Right ventricle myocardium superior (tissue), 1 donor: ENCODE data around the gene UROS. TPM values are rescaled to one million over a fixed set of nuclear protein-coding genes. Genes with fewer than 3 reads are reported as not detected.

Experiments
- ATAC-seq: fragments of 200-7000 bp; cut with Tn5 transposase; one replicate; pipeline ENCODE4 v1.9.1; 2020; ENCODE audit warnings: mild to moderate bottlenecking; ENCODE audit not compliant: poor library complexity
- DNase-seq: peaks from one replicate; pipeline ENCODE4 v3.0.0-alpha.2; 2020
- intact Hi-C: fragments of 100-400 bp; cut with DNase I; formaldehyde crosslinking; loops from one replicate; pipeline ENCODE4 v1.11.2; 2022
- total RNA-seq: library from RNA; stranded (reverse); fragmentation: NEBNext Ultra II Directional; extraction: Animal tissue kit (Norgen Biotek cat#: 25700); gene quantifications from one replicate; pipeline ENCODE4 v1.2.1, GENCODE V29; 2021
- donor health status: DM: no; HTN: yes; CAD: no; lungs with severe emphysema.

UROS gene
- total RNA-seq, 1 donor from 2014 or later = 73.9 TPM

- no peak for DNase-seq
- intact Hi-C loops = no loop called here
- ATAC-seq = no peak
Observed at GRCh38 chr10:125840406-125840805, 17.3 kb upstream of the UROS start.

GRCh38 chr10:125838802-125839575 lies 15.9 kb upstream of the UROS start:
- DNase-seq (no peak), ATAC-seq (no peak)
- intact Hi-C loops = no loop called here

GRCh38 chr10:125836746-125837145 lies 13.7 kb upstream of the UROS start:
- DNase-seq (no peak), ATAC-seq (no peak)
- intact Hi-C loops = no loop called here

GRCh38 chr10:125828311-125828710 lies 5.3 kb upstream of the UROS start:
- intact Hi-C loops = loop anchor here (10.0 kb wide), 1 partner anchor 94 kb away; no protein-coding TSS in a partner anchor
- DNase-seq (no peak), ATAC-seq (no peak)

- intact Hi-C loops = loop anchor here (10.0 kb wide), 1 partner anchor 92 kb away; no protein-coding TSS in a partner anchor
- ATAC-seq (no peak), DNase-seq (no peak)
Observed at GRCh38 chr10:125827133-125827532, 4.1 kb upstream of the UROS start.

GRCh38 chr10:125824736-125825135 lies 1.7 kb upstream of the UROS start:
- intact Hi-C loops = loop anchor here (10.0 kb wide), 1 partner anchor 90 kb away; no protein-coding TSS in a partner anchor
- DNase-seq (no peak), ATAC-seq (no peak)

- DNase-seq = no peak
- intact Hi-C loops = loop anchor here (10.0 kb wide), 1 partner anchor 89 kb away; no protein-coding TSS in a partner anchor
- ATAC-seq = no peak
Observed at GRCh38 chr10:125823663-125824251, 699 bp upstream of the UROS start.

GRCh38 chr10:125820701-125821100 lies 2.4 kb downstream of the UROS start:
- intact Hi-C loops = loop anchor here (10.0 kb wide), 1 partner anchor 86 kb away; no protein-coding TSS in a partner anchor
- ATAC-seq = no peak

GRCh38 chr10:125817337-125817946 lies 5.6 kb downstream of the UROS start:
- intact Hi-C loops = no loop called here
- DNase-seq (no peak), ATAC-seq (no peak)

More at GRCh38 chr10:125820701-125821100, 2.4 kb downstream of the UROS start:
- no peak for DNase-seq

GRCh38 chr10:125816548-125816947 lies 6.5 kb downstream of the UROS start:
- no peak for ATAC-seq
- intact Hi-C loops = no loop called here

GRCh38 chr10:125815764-125816163 lies 7.3 kb downstream of the UROS start:
- intact Hi-C loops = no loop called here
- ATAC-seq (no peak), DNase-seq (no peak)

More at GRCh38 chr10:125816548-125816947, 6.5 kb downstream of the UROS start:
- no peak for DNase-seq

- no peak for DNase-seq
- intact Hi-C loops = no loop called here
- ATAC-seq = no peak
Observed at GRCh38 chr10:125812128-125812750, 10.8 kb downstream of the UROS start.

GRCh38 chr10:125811251-125811650 lies 11.8 kb downstream of the UROS start:
- intact Hi-C loops = no loop called here
- ATAC-seq (no peak), DNase-seq (no peak)

GRCh38 chr10:125808047-125808446 lies 15.0 kb downstream of the UROS start:
- DNase-seq = no peak

GRCh38 chr10:125802739-125803138 lies 20.3 kb downstream of the UROS start:
- intact Hi-C loops = no loop called here

More at GRCh38 chr10:125808047-125808446, 15.0 kb downstream of the UROS start:
- ATAC-seq = no peak
- intact Hi-C loops = no loop called here

GRCh38 chr10:125802131-125802530 lies 20.9 kb downstream of the UROS start:
- no peak for DNase-seq
- intact Hi-C loops = no loop called here
- ATAC-seq = no peak

More at GRCh38 chr10:125802739-125803138, 20.3 kb downstream of the UROS start:
- no peak for DNase-seq
- ATAC-seq = no peak

GRCh38 chr10:125801574-125801973 lies 21.5 kb downstream of the UROS start:
- ATAC-seq = no peak
- intact Hi-C loops = no loop called here
- no peak for DNase-seq

GRCh38 chr10:125799451-125800182 lies 23.4 kb downstream of the UROS start:
- intact Hi-C loops = no loop called here
- DNase-seq (no peak), ATAC-seq (no peak)
